Superior temporal gyrus (tissue), 1 donor: ENCODE measurements around the gene SWAP70.

ENCODE experiments used
- DNase-seq: peaks from one replicate; pipeline ENCODE4 v3.0.0-alpha.2; 2016; ENCODE audit errors: extremely low spot score

SWAP70 gene

DNA sequence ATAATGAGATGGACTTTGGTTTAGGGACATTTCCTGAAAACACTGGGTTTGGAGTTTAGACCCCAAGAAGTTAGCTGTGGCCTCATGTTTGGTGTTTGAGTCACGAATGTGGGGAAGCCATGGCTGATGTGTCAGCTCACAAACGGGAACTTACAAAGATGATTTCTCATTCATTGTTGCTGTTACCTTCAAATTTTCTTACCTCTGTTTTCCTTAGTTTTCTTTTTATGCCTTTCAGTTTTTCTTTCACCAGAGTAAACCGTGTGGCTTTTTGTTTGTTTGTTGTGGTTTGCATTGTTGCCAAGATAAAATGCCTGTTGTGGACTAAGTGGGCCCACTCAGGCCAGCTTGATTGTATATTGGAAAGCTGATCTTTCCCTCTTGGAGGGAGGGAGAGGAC, 89.1 kb downstream of the SWAP70 start:
- DNase-seq = no peak

DNA sequence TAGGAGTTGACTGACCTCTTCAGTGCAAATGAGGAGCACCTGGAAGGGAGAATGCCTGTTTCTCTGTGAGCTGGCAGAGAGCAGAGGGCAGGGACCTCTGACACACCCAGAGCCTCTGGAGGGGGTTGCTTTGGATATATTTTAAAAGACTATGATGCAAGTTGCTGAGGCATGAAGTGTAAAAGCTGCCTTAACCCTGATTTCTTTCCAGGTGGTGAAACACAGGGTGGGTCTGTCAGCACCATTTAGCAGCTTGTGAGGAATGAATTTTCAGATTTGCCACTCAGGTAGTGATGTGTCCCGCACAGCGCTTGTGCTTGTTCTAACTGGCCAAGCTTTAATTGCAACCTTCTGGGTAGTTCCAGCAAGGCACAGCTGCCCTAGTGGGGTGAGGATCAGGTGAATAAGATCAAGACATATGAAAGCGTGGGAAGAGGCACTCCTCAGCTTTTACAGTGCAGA, 90.2 kb downstream of the SWAP70 start:
- no peak for DNase-seq

DNA sequence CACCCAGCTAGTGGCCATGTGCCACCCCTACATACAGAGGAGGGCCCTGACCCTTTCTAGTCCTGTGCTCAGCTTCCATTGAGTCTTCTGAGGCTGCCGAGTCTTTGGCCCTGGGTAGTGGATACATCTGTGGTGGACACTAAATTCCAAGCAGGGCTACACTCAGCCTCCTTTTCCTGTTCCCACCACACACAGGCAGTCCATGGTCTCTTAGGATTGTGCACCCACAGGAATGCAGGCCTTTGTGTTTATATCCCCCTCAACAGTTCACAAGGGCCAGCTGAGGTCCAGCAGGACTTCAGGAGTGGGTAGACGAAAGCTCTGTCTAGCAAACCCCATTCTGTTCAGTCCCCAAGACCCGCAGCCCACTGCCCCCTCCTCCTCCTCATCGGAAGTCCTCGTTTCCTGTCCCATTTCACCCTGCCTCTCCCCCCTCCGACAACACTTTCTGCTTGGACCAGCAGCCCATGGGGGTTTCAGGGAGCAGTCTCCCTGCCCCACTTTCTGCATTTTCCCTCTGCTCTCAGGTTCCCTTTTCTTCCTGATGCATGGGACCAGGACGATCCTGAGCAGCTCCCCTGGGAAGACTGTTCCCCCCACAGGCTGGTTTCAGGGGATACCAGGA, 91.8 kb downstream of the SWAP70 start:
- no peak for DNase-seq

DNA sequence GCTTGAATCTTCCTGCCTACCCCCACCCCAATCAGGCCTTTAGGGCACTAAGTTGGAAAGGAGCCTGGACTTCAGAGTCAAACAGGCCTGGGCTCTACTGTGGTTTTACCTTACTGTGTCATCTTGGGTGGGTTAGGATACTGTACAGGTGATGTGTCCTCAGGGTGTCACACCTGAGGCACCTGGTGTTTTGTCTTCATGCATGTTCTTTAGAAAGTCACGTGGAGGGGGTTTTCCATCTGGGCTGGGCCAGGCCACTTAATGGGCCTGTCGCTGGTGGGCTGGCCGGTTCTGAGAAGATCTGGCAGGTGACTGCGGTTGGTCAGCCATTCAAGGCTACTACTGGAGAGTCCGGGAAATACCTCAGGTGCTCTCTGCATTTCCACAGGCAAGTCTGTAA, 92.6 kb downstream of the SWAP70 start:
- no peak for DNase-seq

DNA sequence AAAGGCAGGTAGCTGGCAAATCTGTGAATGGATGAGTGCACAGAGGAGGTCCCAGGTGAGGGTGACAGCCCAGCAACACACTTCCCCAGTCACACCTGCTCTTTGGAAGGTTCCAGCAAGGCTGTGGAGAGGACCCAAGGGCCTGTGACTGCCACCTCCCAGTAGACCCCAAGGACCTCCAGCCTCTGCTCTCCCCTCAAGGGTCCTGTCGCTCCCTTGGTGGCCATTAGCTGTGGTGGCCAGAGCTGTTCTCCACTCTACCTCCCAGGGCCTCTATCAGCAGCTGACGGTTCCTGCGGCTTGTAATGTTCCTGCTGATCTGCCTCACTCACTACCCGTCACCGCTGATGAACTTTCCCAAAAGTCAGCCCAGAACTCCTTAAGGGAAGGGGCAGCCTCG, 93.0 kb downstream of the SWAP70 start:
- DNase-seq = no peak

DNA sequence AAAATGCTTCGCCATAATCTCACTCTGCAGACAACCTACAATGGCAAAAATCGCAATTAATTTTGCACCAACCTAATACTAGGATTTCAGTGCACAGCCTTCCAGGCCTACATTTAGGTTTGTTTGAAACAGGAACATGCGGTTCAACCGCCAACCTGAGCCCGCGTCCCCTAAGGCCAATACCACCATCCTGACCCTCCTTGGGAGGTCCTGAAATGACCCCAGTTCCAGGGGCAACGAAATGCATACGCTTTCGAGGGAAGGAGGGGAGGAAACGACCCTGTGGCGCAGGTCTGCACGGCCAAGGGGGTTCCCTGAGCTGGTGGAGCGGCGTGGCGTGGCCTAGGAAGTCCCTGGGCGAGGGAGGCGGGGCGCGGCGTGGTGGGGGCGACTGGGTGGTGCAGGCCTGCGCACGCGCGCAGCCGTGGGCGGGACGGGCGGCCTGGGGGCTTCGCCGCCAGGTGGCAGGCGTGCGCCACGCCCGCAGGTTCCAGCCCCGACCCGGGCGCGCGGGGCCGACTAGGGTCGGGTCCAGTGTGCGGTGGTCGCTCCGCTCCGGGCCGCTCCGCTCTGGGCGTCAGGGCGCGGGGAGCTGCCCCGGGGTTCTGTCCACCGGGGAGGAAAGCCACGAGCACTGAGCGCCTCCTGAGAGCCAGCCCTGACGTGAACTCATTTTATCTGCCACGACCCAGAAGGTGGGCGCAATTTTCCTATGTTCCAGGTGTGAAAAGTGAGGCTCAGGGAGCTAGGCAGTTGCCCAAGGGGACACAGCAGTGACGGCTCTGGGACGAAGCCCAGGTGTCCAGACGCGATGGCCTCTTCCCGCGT, 94.1 kb downstream of the SWAP70 start:
- DNase-seq = peak; percentile 77

DNA sequence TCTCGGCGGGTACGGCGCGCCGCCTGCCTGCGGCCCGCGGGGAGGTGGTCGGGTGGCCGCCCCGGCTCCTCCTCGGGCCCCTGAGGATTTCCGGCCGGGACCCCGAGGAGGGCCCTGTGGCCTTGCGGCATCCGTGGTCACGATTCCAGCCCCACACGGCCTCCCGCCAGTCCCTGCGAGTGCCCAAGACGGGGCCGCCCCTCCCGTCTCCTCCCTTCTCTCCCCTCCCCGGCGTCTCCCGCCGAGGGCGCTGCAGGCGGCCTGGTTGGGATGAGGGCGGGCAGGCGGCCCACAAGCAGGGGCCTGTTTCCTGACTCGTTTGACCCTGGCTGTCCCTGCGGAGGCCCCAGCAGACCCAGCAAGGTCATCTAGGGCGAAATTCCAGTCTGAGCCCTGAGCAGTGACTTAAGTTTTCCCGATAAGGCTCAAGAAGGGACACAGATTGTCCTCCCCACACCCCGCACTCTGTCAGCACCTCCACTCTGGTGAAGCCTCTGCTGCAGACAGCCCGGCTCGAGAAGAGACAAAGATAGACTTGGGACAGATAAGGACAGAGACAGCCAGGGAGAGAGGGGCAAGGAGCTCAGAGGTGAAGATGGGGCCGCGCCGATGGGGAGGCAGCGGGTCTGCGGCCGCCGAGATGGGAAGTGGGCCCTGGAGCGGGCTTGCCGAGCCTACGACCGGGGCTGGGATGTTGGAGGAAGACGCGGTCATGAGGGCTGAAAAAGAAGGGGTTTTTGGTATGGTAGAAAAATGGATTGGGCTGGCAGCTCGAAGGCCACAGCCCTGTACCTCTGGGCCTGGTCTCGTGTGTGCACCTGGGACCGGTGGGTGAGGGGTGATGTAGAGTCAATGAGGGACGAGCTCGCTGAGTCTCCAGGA, 95.0 kb downstream of the SWAP70 start:
- DNase-seq = no peak

DNA sequence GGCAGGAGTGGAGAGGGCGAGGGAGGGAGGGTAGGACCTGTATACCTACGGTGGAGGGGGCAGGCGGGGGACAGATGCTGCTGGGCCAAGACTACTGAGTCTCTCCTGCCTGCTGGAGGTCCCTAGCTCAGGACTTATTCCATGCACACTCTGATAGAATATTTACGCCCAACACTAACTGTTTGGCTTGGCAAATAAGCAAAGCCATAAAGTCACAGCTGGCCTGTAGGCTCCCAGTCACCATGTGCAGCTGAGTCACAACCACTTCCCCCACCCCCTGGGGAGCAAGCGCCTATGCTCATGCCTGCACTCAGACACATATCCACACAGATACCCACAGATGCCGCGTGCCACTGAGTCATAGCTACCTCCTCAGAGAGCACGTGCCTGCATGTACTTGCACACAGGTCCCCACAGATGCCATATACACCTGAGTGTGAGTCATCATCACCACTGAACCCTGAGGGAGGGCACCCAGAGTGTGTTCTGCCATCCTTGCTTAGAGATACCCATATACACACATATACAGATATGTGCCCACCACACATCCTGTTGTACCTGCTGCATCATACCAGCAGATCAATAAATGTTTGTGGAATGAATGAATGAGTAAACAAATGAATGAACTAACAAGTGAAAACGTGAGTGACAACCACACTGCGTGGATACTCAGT, 95.8 kb downstream of the SWAP70 start:
- DNase-seq = peak; percentile 47

DNA sequence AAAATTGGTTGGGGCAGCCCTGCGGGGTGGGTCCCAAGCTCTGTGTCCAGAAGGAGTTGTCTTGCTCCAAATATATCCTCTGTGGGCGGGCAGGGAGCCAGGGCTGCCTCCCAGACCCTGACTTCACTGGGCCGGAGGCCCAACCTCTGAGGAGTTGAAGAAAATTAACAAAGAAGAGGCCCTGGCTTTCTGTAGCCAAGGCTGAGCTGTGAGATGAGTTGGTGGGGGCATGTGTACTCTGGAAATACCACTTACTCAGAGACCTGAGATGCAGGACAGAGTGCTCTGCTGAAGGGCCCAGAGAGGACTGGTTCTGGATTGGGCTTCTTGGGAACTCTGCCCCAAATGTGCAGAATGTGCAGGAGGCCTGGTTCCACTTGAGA, 96.3 kb downstream of the SWAP70 start:
- DNase-seq = no peak

DNA sequence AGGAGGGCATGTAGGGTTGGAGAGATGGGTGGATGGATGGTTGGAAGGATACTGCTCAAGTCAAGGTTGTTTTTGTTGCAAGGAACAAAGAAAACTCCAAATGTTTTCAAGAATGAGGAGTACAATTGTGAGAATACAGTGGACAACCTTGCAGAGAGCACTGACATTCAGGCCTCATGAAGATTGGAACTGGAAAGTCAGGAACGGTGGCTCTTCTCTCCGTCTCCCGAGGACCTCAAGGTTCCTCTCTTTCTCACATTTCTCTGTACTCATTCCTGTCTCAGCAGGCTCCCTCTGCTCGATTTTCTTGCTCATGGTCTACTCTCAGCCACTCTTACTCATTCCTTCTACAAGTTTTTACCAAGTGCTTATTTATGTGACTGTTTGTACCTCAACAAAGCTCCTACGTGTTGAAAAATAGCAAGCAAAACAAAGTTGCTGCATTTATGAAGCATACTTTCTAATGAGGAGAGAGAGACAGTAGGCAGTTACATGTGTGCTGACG, 97.6 kb downstream of the SWAP70 start:
- no peak for DNase-seq

DNA sequence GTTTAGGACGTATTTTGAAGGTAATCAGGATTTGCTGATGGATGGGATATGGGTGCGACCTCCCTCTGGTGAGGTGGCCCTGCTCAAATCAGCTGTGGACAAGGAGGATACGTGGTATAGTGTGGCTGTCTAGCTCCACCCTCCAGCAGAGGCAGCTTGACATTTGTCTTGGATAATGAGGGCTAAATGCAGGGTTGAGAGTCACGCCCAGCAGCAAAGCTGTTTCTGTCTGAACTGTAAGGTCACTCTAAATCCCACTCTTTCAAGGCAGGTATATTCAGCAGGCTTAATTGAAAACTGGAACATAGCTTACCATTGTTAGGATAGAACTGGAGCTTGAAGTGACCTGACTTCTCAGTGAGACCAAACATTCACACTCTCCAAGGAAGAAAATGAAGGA, 98.7 kb downstream of the SWAP70 start:
- DNase-seq = no peak

DNA sequence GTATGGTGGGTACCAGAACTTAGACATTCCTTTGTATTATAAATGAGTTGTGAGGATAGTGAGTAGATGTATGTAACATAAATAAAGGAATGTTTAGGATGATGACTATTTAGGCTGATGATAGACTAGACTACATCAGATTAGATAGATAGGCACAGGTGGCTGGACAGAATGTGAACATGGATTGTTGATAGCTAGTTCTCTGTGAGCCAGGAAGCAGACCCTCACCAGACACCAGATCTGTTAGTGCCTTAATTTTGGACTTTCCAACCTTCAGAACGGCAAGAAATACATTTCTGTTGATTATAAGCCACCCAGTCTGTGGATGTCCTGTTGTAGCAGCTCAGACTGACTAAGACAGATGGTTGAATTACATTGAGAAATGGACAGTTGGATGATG, 99.4 kb downstream of the SWAP70 start:
- DNase-seq = no peak

DNA sequence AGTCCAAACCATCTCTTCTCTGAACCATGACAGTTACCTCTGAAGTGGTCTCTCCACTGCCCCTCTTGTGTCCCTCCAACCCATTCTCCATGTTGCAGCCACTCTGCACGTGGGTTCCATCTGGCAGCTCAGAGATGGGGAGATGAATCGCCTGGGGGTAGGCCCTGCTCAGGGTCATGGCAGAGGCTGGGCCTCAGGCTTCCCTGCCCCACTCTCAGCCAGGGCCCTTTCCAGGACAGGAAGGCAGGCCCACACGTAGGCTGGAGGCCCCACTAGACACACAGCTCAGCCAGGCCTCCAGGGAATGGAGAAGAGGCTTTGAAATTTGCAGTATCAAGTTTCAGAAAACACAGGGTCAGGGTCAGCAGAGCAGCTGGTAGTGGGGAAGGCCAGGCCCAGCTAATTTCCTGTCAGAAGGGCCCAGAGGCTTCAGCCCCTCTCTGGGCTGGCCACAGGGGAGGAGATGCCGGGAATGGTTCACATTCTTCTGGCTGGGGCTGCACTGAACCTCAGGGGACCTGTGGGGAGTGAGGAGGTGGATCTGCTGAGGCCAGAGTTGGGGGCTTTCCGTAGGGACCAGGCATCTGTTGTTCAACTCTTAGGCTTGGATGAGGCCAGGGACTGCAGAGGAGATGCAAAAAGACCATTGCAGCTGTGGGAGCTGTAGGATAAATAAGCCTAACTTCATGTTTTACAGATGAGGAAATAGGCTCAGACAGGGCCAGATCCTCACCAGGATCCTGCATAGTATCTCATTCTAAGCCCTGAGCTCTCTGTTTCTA, 101.6 kb downstream of the SWAP70 start:
- no peak for DNase-seq

DNA sequence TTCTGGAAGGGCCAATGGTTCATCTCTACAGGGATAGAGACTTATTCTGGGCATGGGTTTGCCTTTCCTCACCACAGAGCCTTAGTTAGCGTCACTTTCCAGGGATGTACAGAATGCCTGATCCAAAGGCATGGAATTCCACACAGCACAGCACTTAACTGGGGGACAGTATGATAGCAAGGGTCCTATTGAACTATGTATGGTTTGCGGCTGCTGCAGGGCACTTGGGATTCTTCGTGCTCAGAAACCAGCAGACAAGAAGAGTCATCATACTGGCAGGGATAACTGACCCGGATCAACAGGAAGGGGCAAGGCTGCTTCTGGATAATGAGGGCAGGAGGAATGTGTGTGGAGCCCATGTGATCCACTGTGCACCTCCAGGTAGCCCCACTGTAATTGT, 105.7 kb downstream of the SWAP70 start:
- no peak for DNase-seq

DNA sequence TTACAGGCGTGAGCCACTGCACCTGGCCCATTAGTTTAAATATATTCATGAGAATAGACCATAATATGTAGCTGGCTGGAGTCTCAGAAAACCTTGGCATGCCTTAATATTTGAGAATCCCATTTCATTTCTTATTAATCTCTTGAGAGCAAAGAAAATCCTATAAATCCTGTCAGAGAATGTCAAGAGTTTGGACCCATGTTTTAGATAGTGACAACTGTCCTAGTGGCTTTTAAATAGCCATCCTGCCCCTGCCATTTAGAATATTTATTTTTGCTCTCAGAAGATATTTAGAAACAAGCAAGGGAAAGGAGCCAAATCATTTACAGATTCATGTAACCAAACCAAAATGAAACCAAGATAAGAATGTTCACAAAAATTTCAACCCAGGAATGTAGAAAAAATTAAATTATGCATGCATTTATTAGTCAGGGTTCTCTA, 107.2 kb downstream of the SWAP70 start:
- DNase-seq = no peak

DNA sequence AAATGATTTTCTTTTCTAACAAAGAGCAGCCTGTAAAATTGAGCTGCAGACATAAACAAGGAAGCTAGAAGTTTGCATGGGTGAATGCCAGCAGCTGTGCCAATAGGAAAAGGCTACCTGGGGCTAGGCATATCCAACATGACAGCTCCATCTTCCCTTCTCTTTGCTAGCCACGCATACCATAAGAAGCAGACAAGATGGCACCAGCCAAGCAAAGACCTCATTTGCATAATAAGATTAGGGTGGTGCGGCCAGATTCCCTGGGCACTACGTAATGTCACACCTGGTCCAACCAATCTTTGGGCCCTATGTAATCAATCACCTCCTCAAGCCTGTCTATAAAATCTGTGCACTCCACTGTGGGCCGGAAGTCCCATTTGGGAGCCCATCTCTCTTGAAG, 108.3 kb downstream of the SWAP70 start:
- DNase-seq = no peak

DNA sequence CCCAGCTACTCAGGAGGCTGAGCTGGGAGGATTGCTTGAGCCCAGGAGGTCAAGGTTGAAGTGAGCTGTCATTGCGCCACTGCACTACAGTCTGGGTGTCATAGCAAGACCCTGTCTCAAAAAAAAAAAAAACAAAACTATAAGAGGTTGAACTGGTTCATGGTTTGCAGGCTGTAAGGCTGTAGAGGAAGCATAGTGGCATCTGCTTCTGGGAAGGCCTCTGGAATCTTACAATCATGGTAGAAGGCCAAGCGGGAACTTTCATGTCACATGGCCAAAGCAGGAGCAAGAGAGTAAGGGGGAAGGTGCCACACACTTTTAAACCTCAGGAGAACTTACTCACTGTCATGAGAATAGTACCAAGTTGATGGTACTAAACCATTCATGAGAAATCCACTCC, 109.6 kb downstream of the SWAP70 start:
- DNase-seq = no peak

DNA sequence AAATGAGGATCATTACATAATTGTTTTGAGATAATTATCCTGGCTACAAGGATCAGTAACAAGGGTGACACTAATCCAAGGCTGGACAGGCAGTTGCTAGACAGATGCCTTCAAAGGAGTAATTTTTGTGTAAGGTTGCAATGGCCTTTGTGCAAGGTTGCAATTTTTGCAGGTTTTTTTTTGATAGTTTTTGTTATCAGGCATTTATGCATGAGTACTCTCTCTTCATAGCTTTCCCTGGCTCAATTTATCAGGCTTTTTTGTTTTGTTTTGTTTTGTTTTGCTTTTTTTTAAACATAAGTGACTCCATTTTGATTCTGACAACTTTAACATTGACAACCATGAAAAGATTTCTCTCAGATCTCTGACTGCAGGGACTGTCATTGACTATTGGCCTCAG, 110.2 kb downstream of the SWAP70 start:
- no peak for DNase-seq

DNA sequence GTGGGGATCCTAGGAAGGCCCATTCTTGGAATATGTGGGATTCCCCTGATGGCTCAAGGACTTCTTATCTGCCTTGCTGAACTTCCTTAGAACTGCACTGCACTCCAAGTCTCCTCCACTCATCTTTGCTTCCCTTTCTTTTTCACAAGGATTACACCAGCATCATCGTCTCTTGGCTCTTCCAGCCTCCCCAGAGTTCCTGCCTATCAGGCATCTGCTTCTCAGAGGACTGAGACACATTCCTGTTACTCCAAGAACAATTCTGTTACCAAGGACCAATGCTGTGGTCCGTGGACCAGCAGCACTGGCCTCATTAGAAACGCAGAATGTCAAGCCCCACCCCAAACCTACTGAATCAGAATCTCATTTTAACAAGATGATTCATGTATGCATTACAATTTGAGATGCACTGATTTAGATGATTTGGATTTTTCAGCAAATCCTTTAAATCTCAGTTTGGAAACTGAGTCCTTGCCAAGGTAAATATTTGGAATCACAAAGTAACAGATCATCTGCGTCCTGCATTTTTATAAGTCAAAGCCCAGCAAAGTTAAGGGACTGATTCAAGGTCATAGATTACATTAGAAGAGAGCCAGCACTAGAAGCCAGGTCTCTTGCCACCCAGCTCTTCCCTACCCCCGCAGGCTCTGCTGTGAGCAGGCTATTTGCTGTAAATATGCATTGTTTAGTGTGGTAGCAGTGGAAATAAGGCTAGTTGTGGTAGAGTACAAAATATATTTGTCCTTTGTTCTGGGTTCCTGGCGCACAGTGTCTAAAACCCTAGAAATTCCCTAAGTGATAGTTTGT, 110.9 kb downstream of the SWAP70 start:
- no peak for DNase-seq

DNA sequence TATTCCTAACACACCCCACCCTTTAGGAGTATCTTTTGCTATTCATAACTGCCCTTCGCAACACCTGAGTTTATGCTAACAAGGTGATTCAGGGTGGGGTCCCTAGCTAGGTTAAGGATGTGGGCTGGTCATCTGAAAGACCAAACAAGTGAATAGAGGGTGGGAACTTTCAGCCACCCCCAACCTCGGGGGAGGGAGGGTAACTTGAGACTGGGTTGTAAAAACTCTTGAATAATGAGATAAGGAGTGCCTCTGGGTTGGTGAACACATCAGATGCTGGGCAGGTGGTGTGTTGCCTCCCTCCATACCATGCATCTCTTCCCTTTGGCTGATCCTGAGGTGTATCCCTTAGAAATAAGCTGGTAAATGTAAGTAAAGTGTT, 111.5 kb downstream of the SWAP70 start:
- DNase-seq = no peak
